ENCODE results near the gene PIF1. TPM values are rescaled to one million over a fixed set of nuclear protein-coding genes. Genes with fewer than 3 reads are reported as not detected.

Gene PIF1
- total RNA-seq, 1 donor from 2014 or later: 6.6 TPM

DNA sequence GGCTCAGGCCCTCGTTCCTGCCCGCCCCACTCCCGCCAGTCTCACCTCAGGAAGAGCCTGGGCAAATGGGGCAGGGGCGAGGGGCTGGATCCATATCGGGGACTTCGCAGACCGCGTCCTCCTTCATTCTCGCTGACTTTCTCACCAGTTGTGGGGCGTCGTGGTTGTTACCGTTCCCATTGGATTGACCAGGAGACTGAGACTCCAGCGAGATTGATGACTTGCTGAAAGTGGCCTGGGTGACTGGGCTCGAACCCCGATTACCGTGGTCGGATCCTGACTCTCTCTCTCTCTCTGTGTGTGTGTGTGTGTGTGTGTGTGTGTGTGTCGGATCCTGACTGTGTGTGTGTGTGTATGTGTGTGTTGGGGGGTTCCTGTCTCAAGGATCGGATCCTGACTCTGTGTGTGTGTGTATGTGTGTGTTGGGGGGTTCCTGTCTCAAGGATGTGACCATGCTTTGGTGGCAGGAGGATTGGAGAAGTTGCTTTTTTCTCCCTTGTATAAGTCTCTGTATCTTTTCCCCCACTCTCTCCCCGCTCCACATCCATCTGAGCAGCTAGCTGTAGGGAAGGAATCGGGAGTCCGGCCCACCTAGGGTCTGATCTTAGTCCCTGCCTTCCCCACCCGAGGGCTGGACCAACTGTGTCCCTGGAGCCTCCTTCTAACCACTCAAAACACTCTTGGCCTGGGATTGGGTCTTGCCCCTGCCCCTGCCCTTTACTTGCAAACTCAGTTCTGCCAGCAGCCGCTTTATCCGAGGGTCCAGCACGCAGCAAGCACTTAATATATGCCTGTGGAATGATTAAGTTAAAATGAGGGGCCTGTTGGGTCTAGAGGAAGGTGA lies 16.9 kb upstream of the PIF1 start:
- Histone ChIP-seq H3K4me1 (peaks cover 54% of the 10 kb centered on the region), H3K4me3 (peak overlapping the region; percentile 91 to 97), H3K27ac (peak overlapping the region; percentile 98), H3K36me3 (peaks cover 0 to 4% of the 10 kb centered on the region in 2 donors), H3K27me3 (no peaks in the 10 kb centered on the region), H3K9me3 (no peaks in the 10 kb centered on the region)
- DNase-seq (ENCODE audit: extremely low spot score in 2 of 2): no peak
- TF ChIP-seq CTCF (IDR thresholded peaks at IDR 0.05) (no peak), POLR2AphosphoS5 (IDR thresholded peaks at IDR 0.05; ENCODE audit: insufficient read depth in 1 of 2, low read depth in 1 of 2) (no peak), POLR2A (IDR thresholded peaks at IDR 0.05) (no peak)
- intact Hi-C loops (cut with DNase I): no loop called here

DNA sequence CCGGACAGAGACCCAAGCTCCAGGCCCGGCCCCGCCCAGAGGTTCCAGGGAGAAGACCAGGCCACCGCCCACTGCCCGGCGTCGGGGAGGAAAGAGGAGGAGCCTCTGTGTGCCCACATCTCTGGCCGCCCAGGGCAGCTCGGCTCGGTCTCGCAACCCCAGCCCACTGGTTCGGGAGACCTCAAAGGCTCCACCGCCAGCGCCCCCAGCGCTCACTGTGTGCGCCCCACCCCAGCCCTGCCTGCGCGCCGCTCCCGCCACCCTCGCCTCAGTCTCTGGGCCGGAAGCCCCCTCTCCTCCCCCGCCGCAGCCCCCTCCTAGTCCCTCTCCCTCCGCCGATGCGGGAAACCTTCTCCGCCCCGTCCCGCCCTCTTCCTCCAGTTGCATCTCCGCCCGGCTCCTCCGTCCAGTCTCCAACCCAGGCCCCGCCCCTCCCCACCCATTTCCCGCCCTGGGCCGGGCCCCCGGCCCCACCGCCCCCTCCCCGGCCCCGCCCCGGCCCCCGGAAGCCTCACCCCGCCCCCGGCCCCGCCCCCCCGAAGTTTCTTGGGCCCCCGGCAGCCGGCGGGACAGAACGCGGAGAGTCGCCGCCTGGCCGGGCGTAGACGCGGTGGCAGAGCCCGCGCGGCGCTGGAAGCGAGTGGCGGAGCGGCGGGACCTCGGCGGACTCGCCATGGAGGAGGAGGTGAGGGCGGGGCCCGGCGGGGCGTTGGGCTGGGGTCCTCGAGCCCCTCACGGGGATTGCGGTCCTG lies 16.1 kb upstream of the PIF1 start, which contains the start of gene PLEKHO2:
PLEKHO2 (plus strand) TSS at position 572 of the 752 bp plus-strand sequence; CDS start at position 674, 102 bp downstream.
- H3K27me3 ChIP-seq: no peaks in the 10 kb centered on the region
- H3K27ac ChIP-seq: peak within 1 kb of the TSS; percentile 98
- intact Hi-C loops (cut with DNase I): loop anchor here (2.0 kb wide), 1 partner anchor 55 kb away; no protein-coding TSS in a partner anchor
- no peaks in the 10 kb centered on the region for H3K9me3 ChIP-seq
- H3K4me1 ChIP-seq: peaks cover 46% of the 10 kb centered on the region
- peak in 1 of 2 donors; percentile 96 for DNase-seq (ENCODE audit: extremely low spot score in 2 of 2)
- TF ChIP-seq POLR2AphosphoS5 (IDR thresholded peaks at IDR 0.05; ENCODE audit: insufficient read depth in 1 of 2, low read depth in 1 of 2) (peak in 1 of 2 donors; percentile 93), POLR2A (IDR thresholded peaks at IDR 0.05) (peak; percentile 36 to 89), CTCF (IDR thresholded peaks at IDR 0.05) (peak in 1 of 3 experiments; percentile 24)
- H3K4me3 ChIP-seq: peak within 1 kb of the TSS; percentile 91 to 97
- H3K36me3 ChIP-seq: peaks cover 0 to under 1% of the 10 kb centered on the region in 2 donors

DNA sequence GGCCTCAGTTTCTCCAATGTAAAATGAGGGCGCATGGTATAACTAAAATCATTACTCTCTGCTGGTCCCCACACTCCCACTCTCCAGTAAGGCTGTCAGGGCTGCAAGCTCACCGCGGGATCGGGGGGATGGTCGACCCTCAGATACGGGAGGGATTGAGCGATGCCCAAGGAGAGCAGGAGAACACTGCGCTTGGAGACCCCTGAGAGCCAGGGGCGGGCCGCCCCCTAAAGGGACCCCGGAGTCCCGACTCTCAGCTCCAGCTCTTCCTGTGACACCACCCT lies 15.6 kb upstream of the PIF1 start:
- H3K27ac ChIP-seq: peak overlapping the region; percentile 98
- H3K4me3 ChIP-seq: peak overlapping the region; percentile 91 to 97
- intact Hi-C loops (cut with DNase I): loop anchor here (2.0 kb wide), 1 partner anchor 56 kb away; no protein-coding TSS in a partner anchor
- no peaks in the 10 kb centered on the region for H3K36me3 ChIP-seq
- no peaks in the 10 kb centered on the region for H3K9me3 ChIP-seq
- H3K27me3 ChIP-seq: no peaks in the 10 kb centered on the region
- H3K4me1 ChIP-seq: peaks cover 40% of the 10 kb centered on the region
- no peak for DNase-seq (ENCODE audit: extremely low spot score in 2 of 2)
- TF ChIP-seq POLR2A (IDR thresholded peaks at IDR 0.05) (no peak), CTCF (IDR thresholded peaks at IDR 0.05) (no peak), POLR2AphosphoS5 (IDR thresholded peaks at IDR 0.05; ENCODE audit: insufficient read depth in 1 of 2, low read depth in 1 of 2) (no peak)

DNA sequence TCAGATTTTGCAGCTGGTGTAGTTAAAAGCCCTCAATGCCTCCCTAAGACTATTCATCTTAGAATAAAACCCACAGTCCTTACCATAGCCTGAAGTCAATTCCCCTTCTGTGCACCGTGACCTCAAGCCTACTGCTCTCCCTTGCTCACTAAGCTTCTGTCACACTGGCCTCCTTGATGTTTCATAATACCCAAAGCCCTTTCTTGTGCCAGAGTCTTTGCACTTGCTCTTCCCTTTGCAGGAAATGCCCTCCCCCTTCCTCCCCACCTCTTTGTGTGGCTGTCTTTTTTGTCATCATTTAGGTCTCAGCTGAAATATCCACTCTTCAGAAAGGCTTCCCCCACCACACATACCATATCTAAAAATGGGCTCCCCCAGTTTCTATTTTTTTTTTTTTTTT lies 12.1 kb upstream of the PIF1 start:
- intact Hi-C loops (cut with DNase I): no loop called here
- Histone ChIP-seq H3K4me3 (no peak overlapping the region), H3K27ac (no peak overlapping the region)

More for the DNA sequence above, 12.1 kb upstream of the PIF1 start:
- peaks cover 6% of the 10 kb centered on the region for H3K4me1 ChIP-seq
- no peak for TF ChIP-seq CTCF (IDR thresholded peaks at IDR 0.05)
- no peaks in the 10 kb centered on the region for H3K36me3 ChIP-seq
- DNase-seq (ENCODE audit: extremely low spot score in 2 of 2): no peak
- no peaks in the 10 kb centered on the region for H3K27me3 ChIP-seq
- H3K9me3 ChIP-seq: no peaks in the 10 kb centered on the region

All from vagina (tissue), 2 donors.